Endothelial cell of umbilical vein (primary cell): ENCODE results near the gene KIAA1958. TPM values are rescaled to one million over a fixed set of nuclear protein-coding genes. Genes with fewer than 3 reads are reported as not detected.

ENCODE experiments used
- BruUV-seq: library from RNA; stranded (reverse); fragments of 400-500 nt; replicated peaks from 2 replicates; lab custom pipeline; 2021; lab: Mats Ljungman, UMichigan
- CTCF ChIA-PET: fragments of 300-600, 350-600 bp; sonication (Branson Sonifier 250); formaldehyde crosslinking; loops from one replicate; lab custom pipeline; 2021; ENCODE audit warnings: antibody characterized with exemption, inconsistent platforms; lab: Charles Lee
- POLR2A ChIA-PET: fragments of 300-600, 350-600 bp; sonication (Branson Sonifier 250); formaldehyde crosslinking; loops from one replicate; lab custom pipeline; 2021; ENCODE audit warnings: antibody characterized with exemption, inconsistent platforms; lab: Charles Lee
- DNase-seq: peaks from one replicate; pipeline ENCODE4 v3.0.0-alpha.2; 2011; ENCODE audit warnings: low read depth, low spot score
- FAIRE-seq: peaks from 2 replicates; lab custom pipeline; 2011; peaks lifted over from hg19 to GRCh38; lab: Jason Lieb, UNC
- H2AFZ ChIP-seq: 2 replicates; pipeline ENCODE4 v1.6.0; 2012; ENCODE audit warnings: low read depth, low read length, control low read depth, inconsistent platforms
- H3K27ac ChIP-seq: 2 replicates; pipeline ENCODE4 v1.5.1; 2011; ENCODE audit warnings: low read depth, mild to moderate bottlenecking, control low read depth, low read length, moderate library complexity; ENCODE audit not compliant: insufficient read depth
- H3K27me3 ChIP-seq, 2 experiments: 2 replicates each; pipeline versions ENCODE4 v1.6.0 to v1.6.1; 2011; ENCODE audit warnings: low read length in 2 of 2, mixed read lengths in 1 of 2; ENCODE audit not compliant: control insufficient read depth in 2 of 2, insufficient read depth in 2 of 2
- H3K36me3 ChIP-seq, 2 experiments: 2 replicates in 1 of 2; 3 replicates in 1 of 2; pipeline ENCODE4 v1.5.1; 2011; ENCODE audit warnings: low read length in 2 of 2, mild to moderate bottlenecking in 1 of 2, moderate library complexity in 1 of 2; ENCODE audit not compliant: control insufficient read depth in 2 of 2, insufficient read depth in 2 of 2; ENCODE audit errors: extremely low read depth in 1 of 2
- H3K4me1 ChIP-seq: 3 replicates; pipeline ENCODE4 v1.5.1; 2011; ENCODE audit warnings: mild to moderate bottlenecking, low read length; ENCODE audit not compliant: control insufficient read depth, insufficient read depth; ENCODE audit errors: extremely low read depth
- H3K4me2 ChIP-seq: 2 replicates; pipeline ENCODE4 v1.6.1; 2011; ENCODE audit warnings: low read length, control low read depth, mixed read lengths; ENCODE audit not compliant: insufficient read depth
- H3K4me3 ChIP-seq, 3 experiments: fragments of 200-600 bp in 1 of 3; sonication (generic), shearing (Covaris generic) in 1 of 3; replicated peaks in 1 of 3; 2 replicates each; pipeline ENCODE4 v1.5.1; 2011 to 2016; ENCODE audit warnings: control low read depth in 3 of 3, low read length in 3 of 3, mild to moderate bottlenecking in 2 of 3, inconsistent platforms in 1 of 3, low read depth in 1 of 3, moderate library complexity in 1 of 3; ENCODE audit not compliant: insufficient read depth in 1 of 3
- H3K79me2 ChIP-seq: 2 replicates; pipeline ENCODE4 v1.6.0; 2012; ENCODE audit warnings: low read length, inconsistent platforms; ENCODE audit not compliant: control insufficient read depth, insufficient read depth
- H3K9ac ChIP-seq: replicated peaks from 2 replicates; pipeline ENCODE3; 2011; ENCODE audit warnings: low read length, control low read depth; ENCODE audit not compliant: insufficient read depth; ENCODE audit errors: extremely low read depth
- H3K9me1 ChIP-seq: replicated peaks from 3 replicates; pipeline ENCODE4 v1.6.0; 2011; ENCODE audit warnings: mild to moderate bottlenecking, low read length; ENCODE audit not compliant: control insufficient read depth, insufficient read depth; ENCODE audit errors: extremely low read depth
- H3K9me3 ChIP-seq: replicated peaks from 2 replicates; pipeline ENCODE4 v1.5.1; 2012; ENCODE audit warnings: low read length, inconsistent platforms; ENCODE audit not compliant: control insufficient read depth, insufficient read depth
- H4K20me1 ChIP-seq: replicated peaks from 2 replicates; pipeline ENCODE3; 2011; ENCODE audit warnings: mild to moderate bottlenecking, low read length; ENCODE audit not compliant: control insufficient read depth, insufficient read depth; ENCODE audit errors: extremely low read depth
- EZH2 ChIP-seq: IDR thresholded peaks from 2 replicates; pipeline ENCODE4 v1.6.1; 2012; ENCODE audit warnings: borderline replicate concordance, low read depth, mild to moderate bottlenecking, moderate library complexity, low read length, inconsistent platforms; ENCODE audit not compliant: severe bottlenecking
- FOS ChIP-seq: IDR thresholded peaks from 2 replicates; pipeline ENCODE4 v1.6.1; 2011; ENCODE audit warnings: mild to moderate bottlenecking, low read length, moderate library complexity, borderline replicate concordance; ENCODE audit not compliant: insufficient read depth
- GATA2 ChIP-seq: IDR thresholded peaks from 2 replicates; pipeline ENCODE4 v1.7.0; 2011; ENCODE audit warnings: low read depth, mild to moderate bottlenecking, moderate library complexity, mixed read lengths, low read length; ENCODE audit not compliant: insufficient read length, insufficient read depth
- JUN ChIP-seq: IDR thresholded peaks from 2 replicates; pipeline ENCODE4 v1.6.1; 2011; ENCODE audit warnings: borderline replicate concordance, low read depth; ENCODE audit not compliant: insufficient read length, insufficient read depth
- MAX ChIP-seq: IDR thresholded peaks from 2 replicates; pipeline ENCODE4 v1.6.1; 2011; ENCODE audit not compliant: insufficient read depth, insufficient read length
- MYC ChIP-seq: IDR thresholded peaks from one replicate; pipeline ENCODE4 v1.6.1; 2011; ENCODE audit warnings: mild to moderate bottlenecking, low read depth, low read length
- POLR2A ChIP-seq: IDR thresholded peaks from 2 replicates; pipeline ENCODE4 v1.6.1; 2012; ENCODE audit warnings: low read depth, mild to moderate bottlenecking, control low read depth, low read length
- POLR2AphosphoS5 ChIP-seq: IDR thresholded peaks from 2 replicates; pipeline ENCODE4 v1.6.1; 2012; ENCODE audit warnings: low read depth, mild to moderate bottlenecking, control low read depth, low read length, moderate library complexity; ENCODE audit not compliant: insufficient read depth
- dilution Hi-C: fragments of 300-500 bp; cut with MboI; formaldehyde crosslinking; loops from one replicate; pipeline ENCODE4 v1.15.0; 2019; ENCODE audit warnings: low sequenced_read_pairs; ENCODE audit not compliant: extremely low pct_ligation_motif_present
- intact Hi-C: fragments of 100-400 bp; cut with micrococcal nuclease; formaldehyde crosslinking; loops from one replicate; pipeline ENCODE4 v1.10.0; 2022
- polyA plus RNA-seq, 4 experiments: library from polyadenylated mRNA; depleted of rRNA in 3 of 4; stranded (reverse) in 3 of 4; unstranded in 1 of 4; fragments of >200 nt; gene quantifications; 2 replicates each; pipeline versions ENCODE4 v1.2.1 to v1.2.3, GENCODE V29; 2011 to 2012; ENCODE audit warnings: missing spikeins in 1 of 4
- total RNA-seq: library from RNA; stranded (reverse); gene quantifications from 2 replicates; pipeline ENCODE4 v1.2.3, GENCODE V29; 2021
- TF ChIP-seq, protein P1 (sequence below), 2 donors: IDR thresholded peaks; 1 replicate in 1 of 2; 2 replicates in 1 of 2; pipeline ENCODE4 v1.5.1; 2011; ENCODE audit warnings: low read length in 2 of 2, mild to moderate bottlenecking in 2 of 2, moderate library complexity in 2 of 2, control low read depth in 1 of 2, inconsistent platforms in 1 of 2, low read depth in 1 of 2; ENCODE audit not compliant: insufficient read depth in 1 of 2; ENCODE audit errors: extremely low read depth in 1 of 2

The KIAA1958 gene
- total and polyA plus RNA-seq, 2 donors (not counting 3 experiments of a cell fraction or from before 2014, with no cell fraction given) = 1.7 to 5.0 TPM

DNA sequence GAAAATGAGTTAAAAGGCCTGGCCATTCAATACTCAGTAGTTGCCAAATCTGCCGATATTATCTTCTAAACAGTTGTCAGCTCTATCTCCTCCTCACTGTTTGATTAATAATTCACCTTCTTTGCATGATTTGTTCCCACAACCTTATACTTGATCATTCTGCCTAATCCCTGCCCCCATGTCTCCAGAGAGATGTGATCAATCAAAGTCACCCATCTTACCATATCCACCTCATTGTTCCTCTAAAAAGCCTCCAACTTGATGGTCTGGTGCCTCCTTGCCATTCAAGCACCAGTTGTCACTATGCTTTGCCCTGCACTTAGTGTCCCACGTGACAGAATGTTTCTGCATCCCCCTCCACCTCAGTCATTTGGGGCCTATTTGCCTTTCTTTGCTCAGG, 41.3 kb downstream of the KIAA1958 start:
- intact Hi-C loops (no loop called here), dilution Hi-C loops (no loop called here)
- Histone ChIP-seq H2AFZ (no peak overlapping the region), H4K20me1 (no peaks in the 10 kb centered on the region), H3K9me3 (no peaks in the 10 kb centered on the region), H3K9ac (no peak overlapping the region), H3K27me3 (no peaks in the 10 kb centered on the region), H3K4me1 (no peaks in the 10 kb centered on the region), H3K9me1 (no peaks in the 10 kb centered on the region), H3K27ac (no peak overlapping the region), H3K4me2 (no peak overlapping the region), H3K79me2 (no peaks in the 10 kb centered on the region), H3K4me3 (no peak overlapping the region), H3K36me3 (no peaks in the 10 kb centered on the region)
- BruUV-seq = no TSS peak
- ChIA-PET CTCF (no interaction called here), POLR2A (no interaction called here)
- DNase-seq = no peak
- no peak for FAIRE-seq
- TF ChIP-seq FOS = no peak
- TF ChIP-seq, protein P1, sequence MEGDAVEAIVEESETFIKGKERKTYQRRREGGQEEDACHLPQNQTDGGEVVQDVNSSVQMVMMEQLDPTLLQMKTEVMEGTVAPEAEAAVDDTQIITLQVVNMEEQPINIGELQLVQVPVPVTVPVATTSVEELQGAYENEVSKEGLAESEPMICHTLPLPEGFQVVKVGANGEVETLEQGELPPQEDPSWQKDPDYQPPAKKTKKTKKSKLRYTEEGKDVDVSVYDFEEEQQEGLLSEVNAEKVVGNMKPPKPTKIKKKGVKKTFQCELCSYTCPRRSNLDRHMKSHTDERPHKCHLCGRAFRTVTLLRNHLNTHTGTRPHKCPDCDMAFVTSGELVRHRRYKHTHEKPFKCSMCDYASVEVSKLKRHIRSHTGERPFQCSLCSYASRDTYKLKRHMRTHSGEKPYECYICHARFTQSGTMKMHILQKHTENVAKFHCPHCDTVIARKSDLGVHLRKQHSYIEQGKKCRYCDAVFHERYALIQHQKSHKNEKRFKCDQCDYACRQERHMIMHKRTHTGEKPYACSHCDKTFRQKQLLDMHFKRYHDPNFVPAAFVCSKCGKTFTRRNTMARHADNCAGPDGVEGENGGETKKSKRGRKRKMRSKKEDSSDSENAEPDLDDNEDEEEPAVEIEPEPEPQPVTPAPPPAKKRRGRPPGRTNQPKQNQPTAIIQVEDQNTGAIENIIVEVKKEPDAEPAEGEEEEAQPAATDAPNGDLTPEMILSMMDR (IDR thresholded peaks at IDR 0.05; ENCODE audit: extremely low read depth in 1 of 2, insufficient read depth in 1 of 2, low read depth in 1 of 2, low read length in 2 of 2) = no peak
- no peak for TF ChIP-seq MAX
- TF ChIP-seq GATA2 = no peak
- no peak for TF ChIP-seq POLR2A
- no peak for TF ChIP-seq EZH2
- TF ChIP-seq MYC = no peak
- no peak for TF ChIP-seq POLR2AphosphoS5
- no peak for TF ChIP-seq JUN
